GM12878 (cell line): Measurements from ENCODE around the gene FRS3. TPM values are rescaled to one million over a fixed set of nuclear protein-coding genes. Genes with fewer than 3 reads are reported as not detected.
A peak's percentile ranks its signal among the peaks of the same experiment; 100 is the strongest.

Experiments
- ATAC-seq: fragments of 200-7000 bp; cut with Tn5 transposase; 3 replicates; pipeline ENCODE4 v1.9.1; 2020; ENCODE audit warnings: mild to moderate bottlenecking, moderate library complexity
- BruUV-seq: library from RNA; stranded (reverse); fragments of 400-500 nt; replicated peaks from 2 replicates; lab custom pipeline; 2021; lab: Mats Ljungman, UMichigan
- CTCF ChIA-PET: fragments of 300-600 bp; sonication (Branson Sonifier 250); formaldehyde crosslinking; extraction: SDS; loops from one replicate; lab custom pipeline; 2021; ENCODE audit warnings: inconsistent platforms; lab: Yijun Ruan, JAX
- POLR2A ChIA-PET: fragments of 350-600 bp; formaldehyde crosslinking; extraction: SDS; loops from one replicate; lab custom pipeline; 2021; ENCODE audit warnings: inconsistent platforms; lab: Charles Lee
- RAD21 ChIA-PET: fragments of 300-600 bp; sonication (Branson Sonifier 250); formaldehyde crosslinking; loops from one replicate; lab custom pipeline; 2023; ENCODE audit warnings: antibody characterized with exemption; ENCODE audit not compliant: unreplicated experiment; lab: Charles Lee
- SMC1A ChIA-PET: fragments of 300-600 bp; sonication (Branson Sonifier 250); formaldehyde crosslinking; loops from one replicate; lab custom pipeline; 2023; ENCODE audit not compliant: unreplicated experiment, uncharacterized antibody; lab: Charles Lee
- DNase-seq: peaks from one replicate; pipeline ENCODE4 v3.0.0-alpha.2; 2011; ENCODE audit warnings: low read depth, low spot score
- FAIRE-seq: peaks from 3 replicates; lab custom pipeline; 2011; peaks lifted over from hg19 to GRCh38; lab: Jason Lieb, UNC
- H2AFZ ChIP-seq: 2 replicates; pipeline ENCODE4 v1.6.0; 2011; ENCODE audit warnings: low read depth, low read length, control low read depth; ENCODE audit not compliant: control insufficient read depth
- H3K27ac ChIP-seq: 2 replicates; pipeline ENCODE4 v1.5.1; 2011; ENCODE audit warnings: control low read depth; ENCODE audit not compliant: control insufficient read depth, insufficient read depth
- H3K27me3 ChIP-seq, 2 experiments: replicated peaks in 1 of 2; 2 replicates each; pipeline versions ENCODE4 v1.6.0 to v1.6.1; 2011; ENCODE audit warnings: low read length in 1 of 2; ENCODE audit not compliant: control insufficient read depth in 2 of 2, insufficient read depth in 2 of 2
- H3K36me3 ChIP-seq, 2 experiments: 2 replicates each; pipeline ENCODE4 v1.5.1; 2011; ENCODE audit warnings: low read length in 1 of 2; ENCODE audit not compliant: control insufficient read depth in 2 of 2, insufficient read depth in 2 of 2
- H3K4me1 ChIP-seq: 2 replicates; pipeline ENCODE4 v1.6.1; 2011; ENCODE audit warnings: mild to moderate bottlenecking, low read length, moderate library complexity, mixed read lengths; ENCODE audit not compliant: control insufficient read depth, insufficient read depth
- H3K4me2 ChIP-seq: 2 replicates; pipeline ENCODE4 v1.6.0; 2011; ENCODE audit warnings: control low read depth; ENCODE audit not compliant: control insufficient read depth, insufficient read depth
- H3K4me3 ChIP-seq: fragments of 200-600 bp; sonication (generic); 2 replicates; pipeline ENCODE4 v1.5.1; 2016
- H3K79me2 ChIP-seq: 2 replicates; pipeline ENCODE4 v1.6.0; 2011; ENCODE audit warnings: low read length; ENCODE audit not compliant: control insufficient read depth, insufficient read depth
- H3K9ac ChIP-seq: 2 replicates; pipeline ENCODE4 v1.8.0; 2011; ENCODE audit warnings: low read length, control low read depth, mixed read lengths; ENCODE audit not compliant: control insufficient read depth, insufficient read depth
- H3K9me3 ChIP-seq: replicated peaks from 3 replicates; pipeline ENCODE4 v1.5.1; 2011; ENCODE audit warnings: mild to moderate bottlenecking, low read length; ENCODE audit not compliant: control insufficient read depth, insufficient read depth
- H4K20me1 ChIP-seq: 2 replicates; pipeline ENCODE4 v1.6.0; 2011; ENCODE audit not compliant: control insufficient read depth, insufficient read depth
- CREM ChIP-seq: IDR thresholded peaks from 2 replicates; pipeline ENCODE4 v1.6.1; 2014; ENCODE audit warnings: antibody characterized with exemption, low read depth
- GATAD2B ChIP-seq: fragments of 450-650 bp; conservative IDR thresholded peaks from 2 replicates; pipeline ENCODE4 v1.6.1; 2017; ENCODE audit warnings: low read depth, mild to moderate bottlenecking, moderate library complexity
- HSF1 ChIP-seq: fragments of 150-350 bp; IDR thresholded peaks from 2 replicates; pipeline ENCODE4 v1.6.1; 2014; ENCODE audit warnings: mild to moderate bottlenecking, low read depth, low read length
- MAX ChIP-seq: IDR thresholded peaks from 2 replicates; pipeline ENCODE4 v1.6.1; 2012; ENCODE audit warnings: low read depth, low read length, improper control_type of control experiment
- MTA2 ChIP-seq: fragments of 450-650 bp; IDR thresholded peaks from 2 replicates; pipeline ENCODE4 v1.6.1; 2016; ENCODE audit warnings: low read depth, mild to moderate bottlenecking, moderate library complexity
- NR2C1 ChIP-seq: fragments of 450-650 bp; IDR thresholded peaks from 2 replicates; pipeline ENCODE4 v1.6.1; 2017; ENCODE audit warnings: antibody characterized with exemption, mild to moderate bottlenecking, moderate library complexity
- RUNX3 ChIP-seq: IDR thresholded peaks from 2 replicates; pipeline ENCODE4 v1.6.1; 2012; ENCODE audit warnings: low read length, inconsistent platforms
- SMC3 ChIP-seq: IDR thresholded peaks from 2 replicates; pipeline ENCODE4 v1.6.1; 2011; ENCODE audit warnings: low read length, improper control_type of control experiment, borderline replicate concordance
- SRF ChIP-seq, 2 experiments: IDR thresholded peaks; 2 replicates each; pipeline ENCODE4 v1.6.1; 2011; ENCODE audit warnings: low read depth in 2 of 2, low read length in 2 of 2, mild to moderate bottlenecking in 1 of 2, moderate library complexity in 1 of 2
- ZSCAN29 ChIP-seq: fragments of 450-650 bp; IDR thresholded peaks from 2 replicates; pipeline ENCODE4 v1.6.1; 2017; ENCODE audit warnings: mild to moderate bottlenecking, moderate library complexity
- WGBS: methylation state at CpG from one replicate; pipeline ENCODE4 v1.1.6; 2016; ENCODE audit warnings: low lambda C conversion rate; ENCODE audit not compliant: insufficient replicate concordance, insufficient coverage; ENCODE audit errors: missing lambda C conversion rate; 5-methylcytosine and 5-hydroxymethylcytosine counted together
- in situ Hi-C: fragments of 300-500 bp; cut with MboI; formaldehyde crosslinking; loops from 9 replicates; pipeline ENCODE4 v1.14.3; 2018; ENCODE audit warnings: mixed read lengths
- intact Hi-C: fragments of 100-400 bp; cut with micrococcal nuclease; formaldehyde crosslinking; loops from one replicate; pipeline ENCODE4 v1.14.2; 2022; ENCODE audit not compliant: unreplicated experiment
- polyA plus RNA-seq, 11 experiments: library from polyadenylated mRNA; depleted of rRNA in 4 of 11; unstranded in 6 of 11; stranded (reverse) in 5 of 11; fragments of >200 nt; fragmentation: Nextera tagmentation in 4 of 11; fragmentation: Illumina TruSeq in 1 of 11; extraction: Ambion mirVana in 4 of 11; extraction: Trizol in 1 of 11; gene quantifications; 1 replicate in 1 of 11; 2 replicates in 10 of 11; pipeline versions ENCODE4 v1.2.1 to v1.2.3, GENCODE V29; 2011 to 2016; ENCODE audit warnings: inconsistent platforms in 2 of 11, missing spikeins in 2 of 11, low read depth in 1 of 11
- total RNA-seq, 4 experiments: library from RNA; depleted of rRNA in 3 of 4; stranded (reverse); fragments of >200 nt in 3 of 4; fragmentation: Illumina TruSeq in 1 of 4; extraction: Trizol in 1 of 4; gene quantifications; 2 replicates each; pipeline versions ENCODE4 v1.2.1 to v1.2.3, GENCODE V29; 2013 to 2021
- TF ChIP-seq, protein P1 (sequence below): fragments of 450-650 bp; IDR thresholded peaks from 2 replicates; pipeline ENCODE4 v1.6.1; 2017; ENCODE audit warnings: borderline replicate concordance
- TF ChIP-seq, protein P2 (sequence below): fragments of 450-650 bp; IDR thresholded peaks from 2 replicates; pipeline ENCODE4 v1.6.1; 2016; ENCODE audit warnings: mild to moderate bottlenecking, moderate library complexity, borderline replicate concordance

FRS3 gene
- total and polyA plus RNA-seq, 10 of the 15 experiments (the other 5 are each of a cell fraction or from before 2014, with no cell fraction given) = 0.05 to 3.4 (median 1.5) TPM

- ATAC-seq (no peak), DNase-seq (no peak), FAIRE-seq (no peak)
- TF ChIP-seq SMC3 = no peak
- no peak for TF ChIP-seq CREM
- TF ChIP-seq GATAD2B = no peak
- no peak for TF ChIP-seq RUNX3
- TF ChIP-seq, protein P1, sequence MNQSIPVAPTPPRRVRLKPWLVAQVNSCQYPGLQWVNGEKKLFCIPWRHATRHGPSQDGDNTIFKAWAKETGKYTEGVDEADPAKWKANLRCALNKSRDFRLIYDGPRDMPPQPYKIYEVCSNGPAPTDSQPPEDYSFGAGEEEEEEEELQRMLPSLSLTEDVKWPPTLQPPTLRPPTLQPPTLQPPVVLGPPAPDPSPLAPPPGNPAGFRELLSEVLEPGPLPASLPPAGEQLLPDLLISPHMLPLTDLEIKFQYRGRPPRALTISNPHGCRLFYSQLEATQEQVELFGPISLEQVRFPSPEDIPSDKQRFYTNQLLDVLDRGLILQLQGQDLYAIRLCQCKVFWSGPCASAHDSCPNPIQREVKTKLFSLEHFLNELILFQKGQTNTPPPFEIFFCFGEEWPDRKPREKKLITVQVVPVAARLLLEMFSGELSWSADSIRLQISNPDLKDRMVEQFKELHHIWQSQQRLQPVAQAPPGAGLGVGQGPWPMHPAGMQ = no peak
- TF ChIP-seq ZSCAN29 = no peak
- no peak for TF ChIP-seq MAX
- TF ChIP-seq SRF (IDR thresholded peaks at IDR 0.05; ENCODE audit: low read depth in 2 of 2, low read length in 2 of 2) = no peak
- TF ChIP-seq, protein P2, sequence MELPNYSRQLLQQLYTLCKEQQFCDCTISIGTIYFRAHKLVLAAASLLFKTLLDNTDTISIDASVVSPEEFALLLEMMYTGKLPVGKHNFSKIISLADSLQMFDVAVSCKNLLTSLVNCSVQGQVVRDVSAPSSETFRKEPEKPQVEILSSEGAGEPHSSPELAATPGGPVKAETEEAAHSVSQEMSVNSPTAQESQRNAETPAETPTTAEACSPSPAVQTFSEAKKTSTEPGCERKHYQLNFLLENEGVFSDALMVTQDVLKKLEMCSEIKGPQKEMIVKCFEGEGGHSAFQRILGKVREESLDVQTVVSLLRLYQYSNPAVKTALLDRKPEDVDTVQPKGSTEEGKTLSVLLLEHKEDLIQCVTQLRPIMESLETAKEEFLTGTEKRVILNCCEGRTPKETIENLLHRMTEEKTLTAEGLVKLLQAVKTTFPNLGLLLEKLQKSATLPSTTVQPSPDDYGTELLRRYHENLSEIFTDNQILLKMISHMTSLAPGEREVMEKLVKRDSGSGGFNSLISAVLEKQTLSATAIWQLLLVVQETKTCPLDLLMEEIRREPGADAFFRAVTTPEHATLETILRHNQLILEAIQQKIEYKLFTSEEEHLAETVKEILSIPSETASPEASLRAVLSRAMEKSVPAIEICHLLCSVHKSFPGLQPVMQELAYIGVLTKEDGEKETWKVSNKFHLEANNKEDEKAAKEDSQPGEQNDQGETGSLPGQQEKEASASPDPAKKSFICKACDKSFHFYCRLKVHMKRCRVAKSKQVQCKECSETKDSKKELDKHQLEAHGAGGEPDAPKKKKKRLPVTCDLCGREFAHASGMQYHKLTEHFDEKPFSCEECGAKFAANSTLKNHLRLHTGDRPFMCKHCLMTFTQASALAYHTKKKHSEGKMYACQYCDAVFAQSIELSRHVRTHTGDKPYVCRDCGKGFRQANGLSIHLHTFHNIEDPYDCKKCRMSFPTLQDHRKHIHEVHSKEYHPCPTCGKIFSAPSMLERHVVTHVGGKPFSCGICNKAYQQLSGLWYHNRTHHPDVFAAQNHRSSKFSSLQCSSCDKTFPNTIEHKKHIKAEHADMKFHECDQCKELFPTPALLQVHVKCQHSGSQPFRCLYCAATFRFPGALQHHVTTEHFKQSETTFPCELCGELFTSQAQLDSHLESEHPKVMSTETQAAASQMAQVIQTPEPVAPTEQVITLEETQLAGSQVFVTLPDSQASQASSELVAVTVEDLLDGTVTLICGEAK = no peak
- no peak for TF ChIP-seq NR2C1
- TF ChIP-seq HSF1 = no peak
- TF ChIP-seq MTA2 = no peak
- H3K27me3 ChIP-seq = no peaks in the 10 kb centered on the region
- BruUV-seq = TSS peak; percentile 58
- ChIA-PET POLR2A (no interaction called here), SMC1A (interaction anchor here (0.7 to 2.9 kb wide), 8 partner anchors 12 to 266 kb away, joined by 3 to 13 read pairs (median 4); partner anchors contain the start of genes BYSL and MED20), RAD21 (interaction anchor here (0.9 to 3.2 kb wide), 4 partner anchors 8 to 177 kb away, joined by 3 to 8 read pairs (median 4); no protein-coding TSS in a partner anchor), CTCF (interaction anchor here (0.8 to 4.7 kb wide), 8 partner anchors 8 to 472 kb away, joined by 3 to 38 read pairs (median 6); partner anchors contain the start of genes BYSL, MED20 and TOMM6)
- 63% methylated on average over 6 of the region's 6 CpGs for WGBS
- peak overlapping the region; percentile 51; the same call in 1 of the 2 replicates for H2AFZ ChIP-seq
- no peaks in the 10 kb centered on the region for H3K9me3 ChIP-seq
- H3K4me2 ChIP-seq = peak overlapping the region; percentile 89
- peaks cover 13% of the 10 kb centered on the region for H3K4me1 ChIP-seq
- H3K9ac ChIP-seq = peak overlapping the region; percentile 72
- H4K20me1 ChIP-seq = no peaks in the 10 kb centered on the region
- H3K79me2 ChIP-seq = no peaks in the 10 kb centered on the region
- no peak overlapping the region for H3K27ac ChIP-seq
- intact Hi-C loops = loop anchor here (5.0 kb wide), 2 partner anchors 72 to 412 kb away; no protein-coding TSS in a partner anchor
- H3K36me3 ChIP-seq = peaks cover 0 to 3% of the 10 kb centered on the region in 2 experiments; a peak in 1 of 4 replicates
- in situ Hi-C loops = no loop called here
- peak overlapping the region; percentile 67 for H3K4me3 ChIP-seq
These were observed 805 bp downstream of the FRS3 start for GRCh38 chr6:41778895-41779294.
